ENCODE results near the gene TMEM202. TPM values are rescaled to one million over a fixed set of nuclear protein-coding genes. Genes with fewer than 3 reads are reported as not detected.
"Not testable (repeated sequence)": the region's sequence is repeated elsewhere in the genome, so short reads cannot be mapped to it uniquely, and the experiment has no call there.

Gene TMEM202
- total and polyA plus RNA-seq, 4 donors: not detected

DNA sequence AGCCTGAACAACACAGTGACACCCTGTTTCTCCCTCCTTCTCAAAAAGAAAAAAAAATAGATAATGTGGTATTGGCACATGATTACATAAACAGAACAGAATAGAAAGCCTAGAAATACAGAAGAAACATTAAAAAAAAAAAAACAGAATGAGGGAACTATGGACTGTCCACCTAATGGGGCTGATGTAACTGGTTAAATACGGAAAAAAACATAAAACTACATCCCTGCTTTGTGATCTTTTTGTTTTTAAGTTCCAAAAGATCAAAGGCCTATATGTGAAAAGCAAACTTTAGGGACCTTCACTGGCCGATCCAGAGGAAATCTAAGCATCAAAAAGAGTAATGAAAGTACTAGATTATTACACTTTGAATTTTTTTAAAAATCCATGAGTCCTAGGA is 17.2 kb downstream of the TMEM202 start (continued):
- TF ChIP-seq RAD21 (IDR thresholded peaks at IDR 0.05) (no peak), SP1 (IDR thresholded peaks at IDR 0.05) (no peak), TAF1 (conservative IDR thresholded peaks at IDR 0.05) (no peak), HNF4A (conservative IDR thresholded peaks at IDR 0.05) (no peak), HNF4G (IDR thresholded peaks at IDR 0.05) (no peak)
- TF ChIP-seq, protein P1, sequence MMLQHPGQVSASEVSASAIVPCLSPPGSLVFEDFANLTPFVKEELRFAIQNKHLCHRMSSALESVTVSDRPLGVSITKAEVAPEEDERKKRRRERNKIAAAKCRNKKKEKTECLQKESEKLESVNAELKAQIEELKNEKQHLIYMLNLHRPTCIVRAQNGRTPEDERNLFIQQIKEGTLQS (IDR thresholded peaks at IDR 0.05): no peak
- TF ChIP-seq, protein P2, sequence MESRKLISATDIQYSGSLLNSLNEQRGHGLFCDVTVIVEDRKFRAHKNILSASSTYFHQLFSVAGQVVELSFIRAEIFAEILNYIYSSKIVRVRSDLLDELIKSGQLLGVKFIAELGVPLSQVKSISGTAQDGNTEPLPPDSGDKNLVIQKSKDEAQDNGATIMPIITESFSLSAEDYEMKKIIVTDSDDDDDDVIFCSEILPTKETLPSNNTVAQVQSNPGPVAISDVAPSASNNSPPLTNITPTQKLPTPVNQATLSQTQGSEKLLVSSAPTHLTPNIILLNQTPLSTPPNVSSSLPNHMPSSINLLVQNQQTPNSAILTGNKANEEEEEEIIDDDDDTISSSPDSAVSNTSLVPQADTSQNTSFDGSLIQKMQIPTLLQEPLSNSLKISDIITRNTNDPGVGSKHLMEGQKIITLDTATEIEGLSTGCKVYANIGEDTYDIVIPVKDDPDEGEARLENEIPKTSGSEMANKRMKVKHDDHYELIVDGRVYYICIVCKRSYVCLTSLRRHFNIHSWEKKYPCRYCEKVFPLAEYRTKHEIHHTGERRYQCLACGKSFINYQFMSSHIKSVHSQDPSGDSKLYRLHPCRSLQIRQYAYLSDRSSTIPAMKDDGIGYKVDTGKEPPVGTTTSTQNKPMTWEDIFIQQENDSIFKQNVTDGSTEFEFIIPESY (IDR thresholded peaks at IDR 0.05): no peak

DNA sequence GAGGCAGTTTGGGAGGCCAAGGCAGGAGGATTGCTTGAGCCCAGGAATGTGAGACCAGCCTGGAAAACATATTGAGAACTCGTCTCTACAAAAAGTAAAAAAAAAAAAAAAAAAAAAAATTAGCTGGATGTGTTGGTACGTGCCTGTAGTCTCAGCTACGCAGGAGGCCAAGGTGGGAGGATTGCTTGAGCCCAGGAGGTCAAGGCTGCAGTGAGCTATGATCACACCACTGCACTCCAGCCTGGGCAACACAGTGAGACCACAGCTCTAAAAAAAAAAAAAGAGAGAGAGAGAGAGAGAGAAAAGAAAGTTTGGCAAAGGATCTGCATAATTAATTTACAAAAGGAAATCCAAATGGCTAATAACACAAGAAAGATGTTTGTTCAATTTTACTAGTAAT is 21.7 kb downstream of the TMEM202 start:
- WGBS: 79% methylated on average over 3 of the region's 3 CpGs
- H3K36me3 ChIP-seq (ENCODE audit: control insufficient read depth in 4 of 4, insufficient read depth in 3 of 4, low read depth in 1 of 4, low read length in 3 of 4); DNase-seq (ENCODE audit: low spot score); H3K27me3 ChIP-seq (ENCODE audit: control insufficient read depth in 4 of 4, insufficient read depth in 4 of 4, low read length in 3 of 4); H3K9me3 ChIP-seq (ENCODE audit: control insufficient read depth in 4 of 4, low read length in 3 of 4); H3K4me3 ChIP-seq (ENCODE audit: low read depth in 1 of 3, low read length in 3 of 3); H3K27ac ChIP-seq (ENCODE audit: low read depth in 1 of 2, low read length in 2 of 2); H3K4me1 ChIP-seq (ENCODE audit: control insufficient read depth in 4 of 4, insufficient read depth in 4 of 4, low read length in 3 of 4); H3K9ac ChIP-seq (ENCODE audit: low read depth in 1 of 2, low read length in 2 of 2): not testable (repeated sequence)

DNA sequence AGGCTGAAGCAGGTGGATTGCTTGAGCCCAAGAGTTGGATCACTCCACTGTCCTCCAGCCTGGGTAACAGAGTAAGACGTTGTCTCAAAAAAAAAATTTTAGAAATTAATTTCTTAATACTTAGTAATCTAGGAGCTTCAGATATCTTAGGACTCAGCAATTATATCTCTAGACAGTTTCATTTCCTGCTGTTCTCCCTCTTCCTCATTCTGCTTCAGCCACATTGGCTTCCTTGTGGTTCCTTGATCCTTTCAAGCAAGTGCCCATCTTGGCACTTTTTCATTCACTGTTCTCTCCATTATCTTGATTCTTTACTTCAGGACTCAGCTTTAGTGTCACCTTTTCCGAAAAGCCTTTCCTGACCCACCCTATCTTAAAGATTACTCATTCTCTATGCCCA is 22.5 kb downstream of the TMEM202 start:
- no peak overlapping the region for H3K9ac ChIP-seq (ENCODE audit: low read depth in 1 of 2, low read length in 2 of 2)
- H3K4me3 ChIP-seq (ENCODE audit: low read depth in 1 of 3, low read length in 3 of 3): no peak overlapping the region
- no peak for DNase-seq (ENCODE audit: low spot score)
- no peaks in the 10 kb centered on the region for H3K36me3 ChIP-seq (ENCODE audit: control insufficient read depth in 4 of 4, insufficient read depth in 3 of 4, low read depth in 1 of 4, low read length in 3 of 4)
- 67% methylated on average over 2 of the region's 2 CpGs for WGBS
- no peaks in the 10 kb centered on the region for H3K4me1 ChIP-seq (ENCODE audit: control insufficient read depth in 4 of 4, insufficient read depth in 4 of 4, low read length in 3 of 4)
- H3K9me3 ChIP-seq (ENCODE audit: control insufficient read depth in 4 of 4, low read length in 3 of 4): peaks cover 0 to 12% (median 0%) of the 10 kb centered on the region in 4 donors
- no peak overlapping the region for H3K27ac ChIP-seq (ENCODE audit: low read depth in 1 of 2, low read length in 2 of 2)
- TF ChIP-seq HNF4G (IDR thresholded peaks at IDR 0.05): no peak
- TF ChIP-seq NR2F2 (IDR thresholded peaks at IDR 0.05): no peak
- no peak for TF ChIP-seq RXRA (IDR thresholded peaks at IDR 0.05)
- no peaks in the 10 kb centered on the region for H3K27me3 ChIP-seq (ENCODE audit: control insufficient read depth in 4 of 4, insufficient read depth in 4 of 4, low read length in 3 of 4)

DNA sequence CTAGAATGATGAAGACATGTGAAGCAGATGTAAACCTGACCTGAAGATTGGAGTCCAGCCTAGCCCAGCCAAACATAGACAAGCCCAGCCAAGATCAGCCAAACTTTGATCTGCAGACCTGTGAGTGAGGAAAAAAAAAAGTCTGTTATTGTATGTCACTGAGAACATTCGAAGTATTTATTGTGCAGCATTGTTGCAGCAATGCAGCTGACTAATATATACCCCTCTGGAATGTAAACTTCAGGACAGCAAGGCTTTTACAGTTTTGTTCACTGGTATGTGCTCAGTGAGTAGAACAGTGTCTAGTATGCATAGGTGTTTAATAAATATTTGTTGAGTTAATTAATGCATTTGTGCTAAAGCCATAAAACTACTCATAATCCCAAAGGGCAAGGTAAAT is 23.4 kb downstream of the TMEM202 start:
- no peaks in the 10 kb centered on the region for H3K4me1 ChIP-seq (ENCODE audit: control insufficient read depth in 4 of 4, insufficient read depth in 4 of 4, low read length in 3 of 4)
- H3K36me3 ChIP-seq (ENCODE audit: control insufficient read depth in 4 of 4, insufficient read depth in 3 of 4, low read depth in 1 of 4, low read length in 3 of 4): no peaks in the 10 kb centered on the region
- H3K27me3 ChIP-seq (ENCODE audit: control insufficient read depth in 4 of 4, insufficient read depth in 4 of 4, low read length in 3 of 4): no peaks in the 10 kb centered on the region
- no peak for DNase-seq (ENCODE audit: low spot score)
- peaks cover 0 to 12% (median 2%) of the 10 kb centered on the region in 4 donors for H3K9me3 ChIP-seq (ENCODE audit: control insufficient read depth in 4 of 4, low read length in 3 of 4)
- H3K9ac ChIP-seq (ENCODE audit: low read depth in 1 of 2, low read length in 2 of 2): no peak overlapping the region
- WGBS: 60% methylated on average over 1 of the region's 1 CpG
- H3K4me3 ChIP-seq (ENCODE audit: low read depth in 1 of 3, low read length in 3 of 3): no peak overlapping the region
- TF ChIP-seq, protein P3, sequence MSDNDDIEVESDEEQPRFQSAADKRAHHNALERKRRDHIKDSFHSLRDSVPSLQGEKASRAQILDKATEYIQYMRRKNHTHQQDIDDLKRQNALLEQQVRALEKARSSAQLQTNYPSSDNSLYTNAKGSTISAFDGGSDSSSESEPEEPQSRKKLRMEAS (IDR thresholded peaks at IDR 0.05): no peak
- TF ChIP-seq, protein P1 (IDR thresholded peaks at IDR 0.05): no peak
- TF ChIP-seq, protein P4, sequence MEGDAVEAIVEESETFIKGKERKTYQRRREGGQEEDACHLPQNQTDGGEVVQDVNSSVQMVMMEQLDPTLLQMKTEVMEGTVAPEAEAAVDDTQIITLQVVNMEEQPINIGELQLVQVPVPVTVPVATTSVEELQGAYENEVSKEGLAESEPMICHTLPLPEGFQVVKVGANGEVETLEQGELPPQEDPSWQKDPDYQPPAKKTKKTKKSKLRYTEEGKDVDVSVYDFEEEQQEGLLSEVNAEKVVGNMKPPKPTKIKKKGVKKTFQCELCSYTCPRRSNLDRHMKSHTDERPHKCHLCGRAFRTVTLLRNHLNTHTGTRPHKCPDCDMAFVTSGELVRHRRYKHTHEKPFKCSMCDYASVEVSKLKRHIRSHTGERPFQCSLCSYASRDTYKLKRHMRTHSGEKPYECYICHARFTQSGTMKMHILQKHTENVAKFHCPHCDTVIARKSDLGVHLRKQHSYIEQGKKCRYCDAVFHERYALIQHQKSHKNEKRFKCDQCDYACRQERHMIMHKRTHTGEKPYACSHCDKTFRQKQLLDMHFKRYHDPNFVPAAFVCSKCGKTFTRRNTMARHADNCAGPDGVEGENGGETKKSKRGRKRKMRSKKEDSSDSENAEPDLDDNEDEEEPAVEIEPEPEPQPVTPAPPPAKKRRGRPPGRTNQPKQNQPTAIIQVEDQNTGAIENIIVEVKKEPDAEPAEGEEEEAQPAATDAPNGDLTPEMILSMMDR (IDR thresholded peaks at IDR 0.05; ENCODE audit: low read depth, low read length, missing input control): no peak
- H3K27ac ChIP-seq (ENCODE audit: low read depth in 1 of 2, low read length in 2 of 2): no peak overlapping the region
